ENCODE data around the gene PCDHGB6.

The PCDHGB6 gene

GRCh38 chr5:141419074-141419880 lies 11.5 kb downstream of the PCDHGB6 start:
- TF ChIP-seq WT1 (tag by site-specific recombination; IDR thresholded peaks at IDR 0.05) (no peak), BCL11B (tag by site-specific recombination; IDR thresholded peaks at IDR 0.05; ENCODE audit: low read depth) (no peak), ZNF37A (tag by site-specific recombination; IDR thresholded peaks at IDR 0.05) (no peak), ZNF510 (tag by site-specific recombination; IDR thresholded peaks at IDR 0.05; ENCODE audit: insufficient replicate concordance) (no peak), KLF7 (tag by site-specific recombination; IDR thresholded peaks at IDR 0.05; ENCODE audit: borderline replicate concordance) (no peak), ZNF433 (tag by site-specific recombination; IDR thresholded peaks at IDR 0.05; ENCODE audit: low read depth) (no peak), REPIN1 (tag by site-specific recombination; IDR thresholded peaks at IDR 0.05; ENCODE audit: low read depth) (no peak), ZNF404 (tag by site-specific recombination; IDR thresholded peaks at IDR 0.05) (no peak), ZNF202 (tag by site-specific recombination; IDR thresholded peaks at IDR 0.05; ENCODE audit: borderline replicate concordance) (no peak), ZBTB26 (tag by site-specific recombination; optimal IDR thresholded peaks at IDR 0.05) (no peak), ZNF654 (tag by site-specific recombination; IDR thresholded peaks at IDR 0.05; ENCODE audit: low read depth) (no peak), ZNF148 (tag by site-specific recombination; IDR thresholded peaks at IDR 0.05; ENCODE audit: borderline replicate concordance) (no peak), ZNF350 (tag by site-specific recombination; IDR thresholded peaks at IDR 0.05) (no peak), EGR2 (tag by site-specific recombination; IDR thresholded peaks at IDR 0.05; ENCODE audit: low read depth) (no peak), HOXD13 (CRISPR knock-in tag; IDR thresholded peaks at IDR 0.05; ENCODE audit: borderline replicate concordance) (no peak), ZNF18 (tag by site-specific recombination; IDR thresholded peaks at IDR 0.05) (no peak), SCRT1 (tag by site-specific recombination; IDR thresholded peaks at IDR 0.05; ENCODE audit: borderline replicate concordance) (no peak), SP3 (tag by site-specific recombination; IDR thresholded peaks at IDR 0.05) (no peak)
- TF ChIP-seq, protein P1, sequence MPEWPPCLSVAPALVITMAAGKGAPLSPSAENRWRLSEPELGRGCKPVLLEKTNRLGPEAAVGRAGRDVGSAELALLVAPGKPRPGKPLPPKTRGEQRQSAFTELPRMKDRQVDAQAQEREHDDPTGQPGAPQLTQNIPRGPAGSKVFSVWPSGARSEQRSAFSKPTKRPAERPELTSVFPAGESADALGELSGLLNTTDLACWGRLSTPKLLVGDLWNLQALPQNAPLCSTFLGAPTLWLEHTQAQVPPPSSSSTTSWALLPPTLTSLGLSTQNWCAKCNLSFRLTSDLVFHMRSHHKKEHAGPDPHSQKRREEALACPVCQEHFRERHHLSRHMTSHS (tag by site-specific recombination; IDR thresholded peaks at IDR 0.05) = no peak
- TF ChIP-seq, protein P2, sequence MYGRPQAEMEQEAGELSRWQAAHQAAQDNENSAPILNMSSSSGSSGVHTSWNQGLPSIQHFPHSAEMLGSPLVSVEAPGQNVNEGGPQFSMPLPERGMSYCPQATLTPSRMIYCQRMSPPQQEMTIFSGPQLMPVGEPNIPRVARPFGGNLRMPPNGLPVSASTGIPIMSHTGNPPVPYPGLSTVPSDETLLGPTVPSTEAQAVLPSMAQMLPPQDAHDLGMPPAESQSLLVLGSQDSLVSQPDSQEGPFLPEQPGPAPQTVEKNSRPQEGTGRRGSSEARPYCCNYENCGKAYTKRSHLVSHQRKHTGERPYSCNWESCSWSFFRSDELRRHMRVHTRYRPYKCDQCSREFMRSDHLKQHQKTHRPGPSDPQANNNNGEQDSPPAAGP (tag by site-specific recombination; IDR thresholded peaks at IDR 0.05) = no peak
- H3K4me3 ChIP-seq (ENCODE audit: low read depth, low read length) = no peak overlapping the region
- H3K4me1 ChIP-seq (ENCODE audit: control insufficient read depth, insufficient read depth, low read length) = no peaks in the 10 kb centered on the region
- no peaks in the 10 kb centered on the region; the same call in 1 of the 2 replicates for H3K9me3 ChIP-seq (ENCODE audit: control insufficient read depth, insufficient read depth, low read depth, low read length)
- no peak overlapping the region for H3K27ac ChIP-seq (ENCODE audit: extremely low read depth, low read depth, low read length)
- ChIA-PET POLR2A (no interaction called here), CTCF (interaction anchor here (0.6 to 7.0 kb wide), 9 partner anchors 11 to 145 kb away, joined by 3 to 160 read pairs (median 3); partner anchors contain the start of genes PCDHGA12, PCDHGB1 and PCDHGB3)
- H3K36me3 ChIP-seq (ENCODE audit: control insufficient read depth in 2 of 2, insufficient read depth in 1 of 2, low read length in 2 of 2) = no peaks in the 10 kb centered on the region
